Activated naive CD8-positive, alpha-beta T cell treated with anti-CD3 and anti-CD28 coated beads, Interleukin-2, amount 10 ng/mL, durations not matched to agents 7 days and 5 days (primary cell): ENCODE measurements around the gene NAGPA. TPM values are rescaled to one million over a fixed set of nuclear protein-coding genes. Genes with fewer than 3 reads are reported as not detected.
"Not testable (repeated sequence)": the region's sequence is repeated elsewhere in the genome, so short reads cannot be mapped to it uniquely, and the experiment has no call there.

ENCODE experiments used
- ATAC-seq: fragments of 150-1000 bp; cut with Tn5 transposase; one replicate; pipeline ENCODE4 v1.10.0; 2021; ENCODE audit warnings: low read depth, moderate library complexity
- POLR2A ChIA-PET: fragments of 350-600 bp; sonication (Branson Sonifier 250); formaldehyde crosslinking; loops from one replicate; lab custom pipeline; 2021; ENCODE audit warnings: antibody characterized with exemption; lab: Charles Lee
- DNase-seq: peaks from one replicate; pipeline ENCODE4 v3.0.0; 2021
- H3K27ac Mint-ChIP-seq: one replicate; pipeline ENCODE4 v1.8.0; 2022; ENCODE audit warnings: mild to moderate bottlenecking, mixed read lengths
- H3K27me3 Mint-ChIP-seq: one replicate; pipeline ENCODE4 v1.8.0; 2022; ENCODE audit warnings: mild to moderate bottlenecking, moderate library complexity, mixed read lengths
- H3K36me3 Mint-ChIP-seq: one replicate; pipeline ENCODE4 v1.8.0; 2021; ENCODE audit warnings: mild to moderate bottlenecking, mixed read lengths
- H3K4me1 Mint-ChIP-seq: one replicate; pipeline ENCODE4 v1.8.0; 2021; ENCODE audit warnings: mixed read lengths
- H3K4me3 Mint-ChIP-seq: one replicate; pipeline ENCODE4 v1.8.0; 2022; ENCODE audit warnings: mild to moderate bottlenecking, moderate library complexity, mixed read lengths
- H3K9me3 Mint-ChIP-seq: one replicate; pipeline ENCODE4 v1.8.0; 2021; ENCODE audit warnings: mixed read lengths
- total RNA-seq, 2 experiments: library from RNA; stranded (reverse); gene quantifications; one replicate each; pipeline ENCODE4 v1.2.3, GENCODE V29; 2021

The NAGPA gene
- total RNA-seq, 2 experiments from 2014 or later: 18.2 to 19.9 TPM

GRCh38 chr16:5054876-5055865 is 21.4 kb upstream of the NAGPA start:
- ATAC-seq: no peak
- POLR2A ChIA-PET: no interaction called here

GRCh38 chr16:5046914-5047313 is 13.2 kb upstream of the NAGPA start:
- Mint-ChIP-seq H3K27ac (no peak overlapping the region), H3K27me3 (peaks cover 12% of the 10 kb centered on the region), H3K9me3 (peaks cover 4% of the 10 kb centered on the region), H3K36me3 (no peaks in the 10 kb centered on the region), H3K4me3 (no peak overlapping the region), H3K4me1 (no peaks in the 10 kb centered on the region)
- ATAC-seq (no peak), DNase-seq (no peak)
- POLR2A ChIA-PET: no interaction called here

More at GRCh38 chr16:5054876-5055865, 21.4 kb upstream of the NAGPA start:
- Mint-ChIP-seq H3K27me3 (peaks cover 11% of the 10 kb centered on the region), H3K9me3 (no peaks in the 10 kb centered on the region), H3K4me3 (no peak overlapping the region), H3K36me3 (no peaks in the 10 kb centered on the region), H3K27ac (no peak overlapping the region), H3K4me1 (peaks cover 1% of the 10 kb centered on the region)
- DNase-seq: no peak

GRCh38 chr16:5045499-5046115 is 11.9 kb upstream of the NAGPA start:
- Mint-ChIP-seq H3K9me3 (peaks cover 4% of the 10 kb centered on the region), H3K27ac (no peak overlapping the region), H3K36me3 (no peaks in the 10 kb centered on the region), H3K27me3 (peaks cover 6% of the 10 kb centered on the region), H3K4me1 (no peaks in the 10 kb centered on the region), H3K4me3 (no peak overlapping the region)
- POLR2A ChIA-PET: no interaction called here
- ATAC-seq (no peak), DNase-seq (no peak)

GRCh38 chr16:5044581-5044980 is 10.8 kb upstream of the NAGPA start:
- H3K4me1 Mint-ChIP-seq, ATAC-seq, H3K27ac Mint-ChIP-seq, H3K27me3 Mint-ChIP-seq, POLR2A ChIA-PET, H3K36me3 Mint-ChIP-seq, DNase-seq, H3K4me3 Mint-ChIP-seq, H3K9me3 Mint-ChIP-seq: not testable (repeated sequence)

- Mint-ChIP-seq H3K4me3 (no peak overlapping the region), H3K27ac (no peak overlapping the region), H3K4me1 (no peaks in the 10 kb centered on the region), H3K27me3 (peaks cover 5% of the 10 kb centered on the region), H3K9me3 (peaks cover 4% of the 10 kb centered on the region), H3K36me3 (no peaks in the 10 kb centered on the region)
- DNase-seq (no peak), ATAC-seq (no peak)
- POLR2A ChIA-PET: no interaction called here
Observed at GRCh38 chr16:5044011-5044540, 10.3 kb upstream of the NAGPA start.

- ATAC-seq (no peak), DNase-seq (no peak)
- no peaks in the 10 kb centered on the region for H3K36me3 Mint-ChIP-seq
Observed at GRCh38 chr16:5042574-5043171, 8.9 kb upstream of the NAGPA start.

GRCh38 chr16:5041600-5042133 is 7.9 kb upstream of the NAGPA start:
- H3K4me1 Mint-ChIP-seq: no peaks in the 10 kb centered on the region
- no peaks in the 10 kb centered on the region for H3K36me3 Mint-ChIP-seq
- POLR2A ChIA-PET: no interaction called here
- ATAC-seq (no peak), DNase-seq (no peak)
- no peaks in the 10 kb centered on the region for H3K9me3 Mint-ChIP-seq
- peaks cover 2% of the 10 kb centered on the region for H3K27me3 Mint-ChIP-seq
- no peak overlapping the region for H3K27ac Mint-ChIP-seq
- H3K4me3 Mint-ChIP-seq: no peak overlapping the region

More at GRCh38 chr16:5042574-5043171, 8.9 kb upstream of the NAGPA start:
- peaks cover 2% of the 10 kb centered on the region for H3K27me3 Mint-ChIP-seq
- no peaks in the 10 kb centered on the region for H3K4me1 Mint-ChIP-seq
- POLR2A ChIA-PET: no interaction called here
- H3K4me3 Mint-ChIP-seq: no peak overlapping the region
- H3K9me3 Mint-ChIP-seq: no peaks in the 10 kb centered on the region
- H3K27ac Mint-ChIP-seq: no peak overlapping the region

GRCh38 chr16:5040451-5040850 is 6.7 kb upstream of the NAGPA start:
- POLR2A ChIA-PET: no interaction called here
- DNase-seq (no peak), ATAC-seq (no peak)
- no peaks in the 10 kb centered on the region for H3K27me3 Mint-ChIP-seq
- H3K36me3 Mint-ChIP-seq: no peaks in the 10 kb centered on the region
- H3K4me1 Mint-ChIP-seq: no peaks in the 10 kb centered on the region
- H3K9me3 Mint-ChIP-seq: no peaks in the 10 kb centered on the region
- H3K27ac Mint-ChIP-seq: no peak overlapping the region
- no peak overlapping the region for H3K4me3 Mint-ChIP-seq

- Mint-ChIP-seq H3K9me3 (no peaks in the 10 kb centered on the region), H3K4me3 (no peak overlapping the region), H3K27ac (no peak overlapping the region), H3K4me1 (peaks cover 8% of the 10 kb centered on the region), H3K36me3 (no peaks in the 10 kb centered on the region), H3K27me3 (no peaks in the 10 kb centered on the region)
- ATAC-seq (no peak), DNase-seq (no peak)
- POLR2A ChIA-PET: no interaction called here
Observed at GRCh38 chr16:5036228-5037156, 2.8 kb upstream of the NAGPA start.

GRCh38 chr16:5035909-5036227 is 2.1 kb upstream of the NAGPA start:
- Mint-ChIP-seq H3K36me3 (no peaks in the 10 kb centered on the region), H3K27me3 (no peaks in the 10 kb centered on the region), H3K4me3 (no peak overlapping the region), H3K27ac (no peak overlapping the region), H3K9me3 (no peaks in the 10 kb centered on the region), H3K4me1 (peaks cover 8% of the 10 kb centered on the region)
- DNase-seq (no peak), ATAC-seq (no peak)
- POLR2A ChIA-PET: no interaction called here

GRCh38 chr16:5034167-5034523 is 410 bp upstream of the NAGPA start:
- Mint-ChIP-seq H3K9me3 (no peaks in the 10 kb centered on the region), H3K27me3 (no peaks in the 10 kb centered on the region), H3K27ac (peak overlapping the region; percentile 76), H3K4me1 (peaks cover 8% of the 10 kb centered on the region), H3K4me3 (peak overlapping the region; percentile 83), H3K36me3 (no peaks in the 10 kb centered on the region)
- DNase-seq: no peak
- POLR2A ChIA-PET: interaction anchor here (0.5 to 1.3 kb wide), 4 partner anchors 27 to 64 kb away, joined by 3 to 9 read pairs (median 5); partner anchors contain the start of gene ALG1
- no peak for ATAC-seq

GRCh38 chr16:5032748-5033167 is 977 bp downstream of the NAGPA start:
- no peak for DNase-seq
- H3K27ac Mint-ChIP-seq: no peak overlapping the region
- POLR2A ChIA-PET: interaction anchor here (1.1 to 1.9 kb wide), 2 partner anchors 39 to 779 kb away, joined by 3 to 6 read pairs; partner anchors contain the start of gene ALG1
- H3K4me3 Mint-ChIP-seq: peak overlapping the region; percentile 83
- no peak for ATAC-seq
- no peaks in the 10 kb centered on the region for H3K9me3 Mint-ChIP-seq
- no peaks in the 10 kb centered on the region for H3K36me3 Mint-ChIP-seq
- peaks cover 10% of the 10 kb centered on the region for H3K4me1 Mint-ChIP-seq
- no peaks in the 10 kb centered on the region for H3K27me3 Mint-ChIP-seq
